Ovary (tissue), 10 donors: ENCODE results near the gene HSPA12B. TPM values are rescaled to one million over a fixed set of nuclear protein-coding genes. Genes with fewer than 3 reads are reported as not detected.

ENCODE experiments used
- DNase-seq, 5 donors: peaks; one replicate each; pipeline ENCODE4 v3.0.0-alpha.2; 2019 to 2020
- H3K27ac ChIP-seq, 2 donors: fragments of 200-600 bp; one replicate each; pipeline versions ENCODE4 v1.5.1 to v1.8.0; 2019 to 2022
- H3K27me3 ChIP-seq: fragments of 200-600 bp; one replicate; pipeline ENCODE4 v1.8.0; 2022
- H3K36me3 ChIP-seq: fragments of 200-600 bp; sonication (generic); one replicate; pipeline ENCODE4 v1.5.1; 2019
- H3K4me1 ChIP-seq: one replicate; pipeline ENCODE4 v1.8.1; 2013; ENCODE audit warnings: mild to moderate bottlenecking, moderate library complexity; ENCODE audit not compliant: insufficient read depth
- H3K4me3 ChIP-seq: fragments of 200-600 bp; sonication (generic); one replicate; pipeline ENCODE4 v1.5.1; 2017
- H3K9me3 ChIP-seq, 2 donors: fragments of 200-600 bp in 1 of 2; sonication (generic) in 1 of 2; one replicate each; pipeline versions ENCODE4 v1.5.1 to v1.8.1; 2013 to 2019; ENCODE audit warnings: mild to moderate bottlenecking in 1 of 2, moderate library complexity in 1 of 2
- CTCF ChIP-seq, 3 donors: fragments of 450-650 bp in 2 of 3; fragments of 200-600 bp in 1 of 3; IDR thresholded peaks; one replicate each; pipeline versions ENCODE4 v1.5.1 to v1.8.0; 2016 to 2022; ENCODE audit warnings: antibody characterized with exemption in 3 of 3, mild to moderate bottlenecking in 1 of 3
- EP300 ChIP-seq: sonication (generic); formaldehyde crosslinking; IDR thresholded peaks from one replicate; pipeline ENCODE4 v1.6.1; 2017; ENCODE audit warnings: antibody characterized with exemption
- POLR2A ChIP-seq: fragments of 450-650 bp; IDR thresholded peaks from one replicate; pipeline ENCODE4 v1.6.1; 2017; ENCODE audit warnings: antibody characterized with exemption, mild to moderate bottlenecking, moderate library complexity
- WGBS, 3 donors: extraction: QIAGEN DNeasy Blood & Tissue Kit in 1 of 3; methylation state at CpG; one replicate each; pipeline versions ENCODE4 v1.1.5 to v1.1.7; 2013 to 2017; 5-methylcytosine and 5-hydroxymethylcytosine counted together
- intact Hi-C, 4 donors: fragments of 100-400 bp; cut with DNase I; formaldehyde crosslinking; loops; one replicate each; pipeline versions ENCODE4 v1.11.0 to v1.15.1; 2022 to 2023
- long read RNA-seq, 3 donors: library from polyadenylated mRNA in 2 of 3; unstranded in 2 of 3; transcript quantifications; one replicate each; pipeline ENCODE4 v2.0.0 and lab custom pipeline, GENCODE V29; 2021 to 2026
- polyA plus RNA-seq, 2 donors: library from polyadenylated mRNA; stranded (reverse); fragments of 200-250 nt in 1 of 2; fragments of 350-450 nt in 1 of 2; fragmentation: Illumina TruSeq in 1 of 2; extraction: RNeasy Lipid Tissue Mini Kit (QIAGEN cat#74804) in 1 of 2; gene quantifications; one replicate each; pipeline ENCODE4 v1.2.3, GENCODE V29; 2013 to 2014
- total RNA-seq, 7 donors: library from RNA; depleted of rRNA in 2 of 7; stranded (reverse); fragments of >200 nt in 2 of 7; fragmentation: NEBNext Ultra II Directional in 3 of 7; extraction: Animal tissue kit (Norgen Biotek cat#: 25700) in 3 of 7; gene quantifications; one replicate each; pipeline versions ENCODE4 v1.1.0 to v1.2.4, GENCODE V29; 2016 to 2023
- donor health status: DM: no; HTN: no; CAD: no; lungs with moderate emphysema.
- donor health status: DM: no; HTN: no; CAD: no.
- donor health status: Bipolar disorder and iron deficiency.
- donor health status: DM: yes; HTN: yes; CAD: no.
- donor health status: DM: no; HTN: no; CAD: no.
- donor health status: DM: yes; HTN: yes; CAD: no.

The HSPA12B gene, protein sequence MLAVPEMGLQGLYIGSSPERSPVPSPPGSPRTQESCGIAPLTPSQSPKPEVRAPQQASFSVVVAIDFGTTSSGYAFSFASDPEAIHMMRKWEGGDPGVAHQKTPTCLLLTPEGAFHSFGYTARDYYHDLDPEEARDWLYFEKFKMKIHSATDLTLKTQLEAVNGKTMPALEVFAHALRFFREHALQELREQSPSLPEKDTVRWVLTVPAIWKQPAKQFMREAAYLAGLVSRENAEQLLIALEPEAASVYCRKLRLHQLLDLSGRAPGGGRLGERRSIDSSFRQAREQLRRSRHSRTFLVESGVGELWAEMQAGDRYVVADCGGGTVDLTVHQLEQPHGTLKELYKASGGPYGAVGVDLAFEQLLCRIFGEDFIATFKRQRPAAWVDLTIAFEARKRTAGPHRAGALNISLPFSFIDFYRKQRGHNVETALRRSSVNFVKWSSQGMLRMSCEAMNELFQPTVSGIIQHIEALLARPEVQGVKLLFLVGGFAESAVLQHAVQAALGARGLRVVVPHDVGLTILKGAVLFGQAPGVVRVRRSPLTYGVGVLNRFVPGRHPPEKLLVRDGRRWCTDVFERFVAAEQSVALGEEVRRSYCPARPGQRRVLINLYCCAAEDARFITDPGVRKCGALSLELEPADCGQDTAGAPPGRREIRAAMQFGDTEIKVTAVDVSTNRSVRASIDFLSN
- total RNA-seq (10 to 100 TPM in 3 of 7 donors, 1 to 10 TPM in 4; 5.9 to 22.8 (median 7.4) TPM), polyA plus RNA-seq (10 to 100 TPM in 1 of 2 donors, 1 to 10 TPM in 1; 4.6 to 14.3 TPM)
- long read RNA-seq, donor 1, partial matches to known transcripts = 4 of 17 reads
- long read RNA-seq, donor 1, other reads (novel, unspliced or antisense) = 8 of 17 reads
- long read RNA-seq, donor 2, partial matches to known transcripts = 0 of 3 reads
- long read RNA-seq, donor 2, other reads (novel, unspliced or antisense) = 0 of 3 reads
- long read RNA-seq, donor 3, transcript HSPA12B-201 (13 exons, 3,151 nt) = major isoform, 33 of 92 reads
- long read RNA-seq, donor 3, partial matches to known transcripts = 45 of 92 reads
- long read RNA-seq, donor 3, other reads (novel, unspliced or antisense) = 13 of 92 reads

DNA sequence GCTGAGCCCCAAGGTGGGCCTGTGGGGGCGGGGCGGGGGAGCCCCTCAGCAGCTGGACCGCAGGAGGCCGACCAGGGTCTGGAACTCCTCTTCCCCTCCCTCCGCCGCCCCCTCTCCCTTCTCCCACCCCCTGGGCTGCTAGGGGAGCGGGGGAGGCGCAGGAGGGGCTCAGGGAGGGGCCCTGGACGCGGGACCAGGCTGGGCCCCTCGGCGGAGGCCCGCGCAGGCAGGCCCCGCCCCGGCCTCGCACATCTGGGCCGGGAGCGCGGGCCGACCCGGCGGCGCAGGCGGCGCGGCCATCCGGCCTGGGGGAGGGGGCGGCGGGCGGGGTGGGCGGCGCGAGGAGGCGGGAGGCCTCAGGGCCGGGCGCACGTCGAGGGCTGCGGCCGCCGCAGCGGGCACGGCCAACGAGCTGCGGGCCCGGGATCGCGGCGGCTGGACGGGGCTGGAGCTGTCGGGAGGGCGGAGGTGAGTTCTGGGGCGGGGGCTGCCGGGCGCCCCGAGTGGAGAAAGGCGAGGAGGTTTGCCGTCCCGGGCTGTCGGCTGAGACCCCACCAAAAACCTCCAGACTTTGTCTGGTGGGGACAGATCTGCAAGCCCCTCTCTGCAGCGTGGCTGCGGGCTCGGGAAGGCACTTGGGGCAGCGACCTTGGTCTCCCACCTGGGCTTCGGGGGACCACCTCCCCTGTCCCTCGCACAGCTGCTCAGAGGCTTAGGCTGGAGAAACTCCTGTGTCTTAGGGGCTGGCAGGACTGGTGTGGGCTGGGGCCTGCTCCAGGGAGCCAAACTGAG is at the start of gene HSPA12B:
HSPA12B (plus strand) TSS at position 359 of the 792 bp plus-strand sequence. CDS start 5,990 bp downstream, outside the sequence.
- Histone ChIP-seq H3K4me1 (peaks cover 5% of the 10 kb centered on the region), H3K27me3 (no peaks in the 10 kb centered on the region), H3K27ac (peak within 1 kb of the TSS; percentile 60 to 66), H3K36me3 (no peaks in the 10 kb centered on the region), H3K9me3 (no peaks in the 10 kb centered on the region), H3K4me3 (peak within 1 kb of the TSS; percentile 44)
- DNase-seq = peak in 2 of 5 donors; percentile 67 to 71
- no peak for TF ChIP-seq EP300
- no peak for TF ChIP-seq POLR2A
- no peak for TF ChIP-seq CTCF (IDR thresholded peaks at IDR 0.05)
- intact Hi-C loops = no loop called here
- WGBS, 3 donors = 2 to 9% (median 4%) methylated on average over 28 to 67 of the region's 67 CpGs

DNA sequence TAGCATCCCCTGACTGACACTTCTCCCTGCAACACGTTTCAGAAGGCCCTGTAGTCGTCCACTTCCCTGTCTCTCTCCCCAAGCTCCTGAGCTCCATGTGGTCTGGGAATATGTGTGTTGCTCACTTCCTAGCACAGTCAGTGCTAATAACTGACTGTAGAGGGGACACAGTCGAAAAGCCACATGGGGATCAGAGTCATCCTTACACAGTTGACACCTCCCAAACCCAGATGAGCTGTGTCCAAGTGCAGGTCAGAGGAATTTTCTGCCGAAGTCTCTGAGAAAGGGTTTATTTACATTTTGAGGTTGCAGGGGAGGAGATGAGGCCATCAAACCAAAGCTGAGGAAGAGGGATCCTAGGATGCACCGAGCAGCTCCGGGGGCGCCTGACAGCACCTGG is 47.1 kb upstream of the HSPA12B start:
- peaks cover 21% of the 10 kb centered on the region for H3K4me1 ChIP-seq
- no peak overlapping the region for H3K4me3 ChIP-seq
- intact Hi-C loops = loop anchor here in 1 of 4 donors (10.0 kb wide), 1 partner anchor 79 kb away; the partner anchor contains the start of gene ADISSP
- no peaks in the 10 kb centered on the region for H3K27me3 ChIP-seq
- H3K36me3 ChIP-seq = no peaks in the 10 kb centered on the region
- DNase-seq = no peak
- no peaks in the 10 kb centered on the region for H3K9me3 ChIP-seq
- 55 to 65% (median 62%) methylated on average over 7 of the region's 7 CpGs for WGBS, 3 donors
- TF ChIP-seq CTCF (IDR thresholded peaks at IDR 0.05) (no peak), EP300 (no peak), POLR2A (no peak)
- H3K27ac ChIP-seq = no peak overlapping the region

DNA sequence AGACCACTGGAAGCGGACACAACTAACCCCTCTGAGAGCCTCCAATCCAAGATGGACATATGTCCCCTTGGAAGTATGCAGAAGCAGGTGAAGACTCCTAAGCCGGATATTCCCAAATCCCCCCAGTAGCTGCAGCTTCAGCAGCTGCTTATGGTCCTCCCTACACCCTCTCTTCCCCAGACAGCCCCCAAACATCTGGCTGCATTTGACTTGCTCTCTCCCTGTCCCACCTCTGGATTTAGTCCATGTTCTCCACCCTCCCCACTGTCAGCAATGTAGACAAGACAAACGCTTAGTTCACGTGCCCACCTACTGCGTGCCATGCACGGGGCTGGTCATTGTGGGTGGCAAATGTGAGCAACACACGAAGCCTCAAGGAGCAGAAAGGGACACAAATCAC is 46.1 kb upstream of the HSPA12B start:
- peaks cover 14% of the 10 kb centered on the region for H3K4me1 ChIP-seq
- TF ChIP-seq EP300 (no peak), POLR2A (no peak), CTCF (IDR thresholded peaks at IDR 0.05) (no peak)
- H3K4me3 ChIP-seq = no peak overlapping the region
- no peaks in the 10 kb centered on the region for H3K9me3 ChIP-seq
- H3K27me3 ChIP-seq = no peaks in the 10 kb centered on the region
- H3K36me3 ChIP-seq = no peaks in the 10 kb centered on the region
- WGBS, 3 donors = 35 to 39% (median 36%) methylated on average over 7 of the region's 7 CpGs
- no peak overlapping the region for H3K27ac ChIP-seq
- DNase-seq = no peak
- intact Hi-C loops = loop anchor here in 1 of 4 donors (10.0 kb wide), 1 partner anchor 78 kb away; the partner anchor contains the start of gene ADISSP
